Right forelimb (tissue), 1 donor: ENCODE data around the gene SETDB2.

Experiments
- DNase-seq: peaks from one replicate; pipeline ENCODE4 v3.0.0-alpha.2; 2018

Gene SETDB2

GRCh38 chr13:49443704-49444523, at the start of gene SETDB2, which contains the start of gene CAB39L:
TSS of gene SETDB2 (plus strand) at chr13:49444274. CDS start at chr13:49451894, 7,620 bp downstream.
TSS of gene CAB39L (minus strand) at chr13:49444064. CDS start at chr13:49382910, 61,154 bp downstream.
- DNase-seq: peak; percentile 98

GRCh38 chr13:49395451-49395865, 48.6 kb upstream of the SETDB2 start:
- no peak for DNase-seq

- no peak for DNase-seq
Measured at GRCh38 chr13:49395878-49396380, 48.1 kb upstream of the SETDB2 start.

GRCh38 chr13:49399801-49400472, 44.1 kb upstream of the SETDB2 start:
- DNase-seq: no peak

GRCh38 chr13:49400755-49401659, 43.1 kb upstream of the SETDB2 start:
- DNase-seq: no peak

- no peak for DNase-seq
Measured at GRCh38 chr13:49403996-49404702, 39.9 kb upstream of the SETDB2 start.

- DNase-seq: no peak
Measured at GRCh38 chr13:49404703-49405020, 39.4 kb upstream of the SETDB2 start.

GRCh38 chr13:49407068-49407467, 37.0 kb upstream of the SETDB2 start:
- DNase-seq: no peak

- no peak for DNase-seq
Measured at GRCh38 chr13:49407936-49408335, 36.1 kb upstream of the SETDB2 start.

- no peak for DNase-seq
Measured at GRCh38 chr13:49409008-49409407, 35.1 kb upstream of the SETDB2 start.

GRCh38 chr13:49410006-49410405, 34.1 kb upstream of the SETDB2 start:
- DNase-seq: no peak

GRCh38 chr13:49410477-49410876, 33.6 kb upstream of the SETDB2 start:
- DNase-seq: no peak

- no peak for DNase-seq
Measured at GRCh38 chr13:49411353-49411752, 32.7 kb upstream of the SETDB2 start.

- no peak for DNase-seq
Measured at GRCh38 chr13:49412749-49413148, 31.3 kb upstream of the SETDB2 start.

GRCh38 chr13:49417161-49417560, 26.9 kb upstream of the SETDB2 start:
- no peak for DNase-seq

- no peak for DNase-seq
Measured at GRCh38 chr13:49418206-49418605, 25.9 kb upstream of the SETDB2 start.

- DNase-seq: no peak
Measured at GRCh38 chr13:49419276-49419675, 24.8 kb upstream of the SETDB2 start.

- no peak for DNase-seq
Measured at GRCh38 chr13:49421391-49421790, 22.7 kb upstream of the SETDB2 start.

GRCh38 chr13:49424011-49424560, 20.0 kb upstream of the SETDB2 start:
- no peak for DNase-seq

GRCh38 chr13:49428041-49428763, 15.9 kb upstream of the SETDB2 start:
- DNase-seq: no peak

- no peak for DNase-seq
Measured at GRCh38 chr13:49429121-49429520, 15.0 kb upstream of the SETDB2 start.
